Hematopoietic multipotent progenitor cell treated with erythropoietin and hydrocortisone succinate and interleukin-3 and kit ligand, for 8 days (in vitro differentiated cells): ENCODE results near the gene OLFML2A.

Experiments used
- DNase-seq: peaks from one replicate; pipeline ENCODE4 v3.0.0-alpha.2; 2015

Gene OLFML2A

DNA sequence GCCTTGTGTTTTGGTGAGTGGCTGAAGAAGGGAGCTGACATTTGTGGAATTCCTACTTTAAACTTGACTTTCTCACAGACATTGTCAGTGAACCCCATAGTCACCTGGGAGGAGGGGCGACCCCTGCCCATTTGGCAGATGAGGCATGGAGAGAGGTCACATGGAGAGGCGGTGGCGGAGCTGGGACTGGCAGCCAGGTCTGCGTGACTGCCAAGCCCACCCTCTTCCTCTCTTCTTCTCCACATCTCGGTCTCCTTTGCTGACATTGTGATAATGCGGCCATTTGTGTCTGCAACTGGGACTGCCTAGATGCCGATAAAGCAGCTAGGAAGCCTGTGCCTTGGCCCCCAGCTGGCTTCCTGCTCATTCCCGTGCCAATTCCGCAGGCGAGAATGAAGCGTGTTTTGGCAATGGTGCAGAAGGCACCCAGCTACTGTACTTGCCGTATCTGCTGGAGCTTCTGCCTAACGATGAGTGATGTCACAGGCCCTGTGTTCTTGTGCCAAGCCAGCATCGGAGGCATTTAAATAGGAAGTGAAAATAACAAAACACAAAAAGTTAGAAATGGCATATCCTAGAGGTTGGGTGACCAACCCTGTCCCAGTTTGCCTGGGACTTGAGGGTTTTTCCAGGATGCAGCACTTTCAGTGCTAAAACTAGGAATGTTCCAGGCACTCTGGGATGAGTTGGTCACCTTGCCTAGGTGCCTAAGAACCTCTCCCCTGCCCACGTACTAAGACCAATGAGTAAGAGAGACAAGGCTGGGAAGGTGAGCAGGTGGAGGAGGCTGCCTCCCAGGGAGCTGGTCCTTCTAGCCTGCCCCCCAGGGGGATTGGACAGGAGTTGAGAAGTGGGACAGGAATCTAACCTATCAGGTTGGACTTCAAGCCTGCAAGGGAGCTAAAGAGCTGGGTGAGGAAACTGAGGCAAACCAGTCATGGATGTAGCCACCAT, 23.6 kb downstream of the OLFML2A start:
- no peak for DNase-seq

DNA sequence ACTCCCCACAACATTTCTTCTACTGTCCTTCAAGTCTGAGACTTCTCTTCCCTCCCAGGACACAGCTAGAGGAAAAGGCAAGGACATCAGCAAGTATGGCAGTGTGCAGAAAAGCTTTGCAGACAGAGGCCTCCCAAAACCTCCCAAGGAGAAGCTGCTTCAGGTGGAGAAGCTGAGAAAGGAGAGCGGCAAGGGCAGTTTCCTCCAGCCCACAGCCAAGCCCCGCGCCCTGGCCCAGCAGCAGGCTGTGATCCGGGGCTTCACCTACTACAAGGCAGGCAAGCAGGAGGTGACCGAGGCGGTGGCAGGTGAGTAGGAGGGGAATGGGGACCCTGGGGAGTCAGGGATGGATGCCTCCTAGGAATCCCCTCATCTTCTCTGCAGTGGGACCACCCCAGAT, 24.4 kb downstream of the OLFML2A start:
- DNase-seq, result no peak

DNA sequence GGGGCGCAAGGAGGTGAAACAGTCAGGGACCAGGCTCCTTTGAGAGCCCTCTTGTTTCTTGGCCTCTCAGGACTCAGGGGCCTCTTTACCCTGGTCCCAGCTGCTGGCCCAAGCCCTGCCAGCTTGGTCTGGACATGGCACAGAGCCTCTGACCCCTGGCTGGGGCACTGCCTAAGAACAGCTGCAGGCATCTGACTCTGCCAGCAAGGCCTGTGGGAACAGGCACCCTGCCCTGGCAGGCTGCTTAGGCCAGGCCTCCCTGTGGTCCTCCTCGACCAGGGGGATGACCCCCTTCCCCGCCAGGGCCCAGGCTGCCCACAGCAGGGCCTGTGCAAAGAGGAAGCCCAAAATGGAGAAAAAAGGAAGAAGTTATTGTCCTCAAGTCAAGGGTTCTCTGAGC, 25.5 kb downstream of the OLFML2A start:
- no peak for DNase-seq

DNA sequence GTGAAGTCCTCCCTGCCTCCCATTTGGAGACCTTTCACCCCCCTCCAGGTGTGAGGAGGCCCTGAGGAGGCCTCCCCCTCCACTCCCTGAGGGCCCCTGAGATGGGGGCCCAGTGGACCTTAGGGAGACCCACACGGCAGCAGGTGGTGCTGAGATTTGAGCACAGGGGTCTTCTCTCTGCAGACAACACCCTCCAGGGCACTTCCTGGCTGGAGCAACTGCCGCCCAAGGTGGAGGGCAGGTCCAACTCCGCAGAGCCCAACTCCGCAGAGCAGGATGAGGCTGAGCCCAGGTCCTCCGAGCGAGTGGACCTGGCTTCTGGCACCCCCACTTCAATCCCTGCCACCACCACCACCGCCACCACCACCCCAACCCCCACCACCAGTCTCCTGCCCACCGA, 27.0 kb downstream of the OLFML2A start:
- no peak for DNase-seq

GRCh38 chr9:124805186-124805585, 28.3 kb downstream of the OLFML2A start:
- no peak for DNase-seq

- DNase-seq, result no peak
Measured at GRCh38 chr9:124808246-124808956, 31.5 kb downstream of the OLFML2A start.

GRCh38 chr9:124809211-124809610, 32.3 kb downstream of the OLFML2A start:
- no peak for DNase-seq

- no peak for DNase-seq
Measured at GRCh38 chr9:124809741-124810500, 33.0 kb downstream of the OLFML2A start.

DNA sequence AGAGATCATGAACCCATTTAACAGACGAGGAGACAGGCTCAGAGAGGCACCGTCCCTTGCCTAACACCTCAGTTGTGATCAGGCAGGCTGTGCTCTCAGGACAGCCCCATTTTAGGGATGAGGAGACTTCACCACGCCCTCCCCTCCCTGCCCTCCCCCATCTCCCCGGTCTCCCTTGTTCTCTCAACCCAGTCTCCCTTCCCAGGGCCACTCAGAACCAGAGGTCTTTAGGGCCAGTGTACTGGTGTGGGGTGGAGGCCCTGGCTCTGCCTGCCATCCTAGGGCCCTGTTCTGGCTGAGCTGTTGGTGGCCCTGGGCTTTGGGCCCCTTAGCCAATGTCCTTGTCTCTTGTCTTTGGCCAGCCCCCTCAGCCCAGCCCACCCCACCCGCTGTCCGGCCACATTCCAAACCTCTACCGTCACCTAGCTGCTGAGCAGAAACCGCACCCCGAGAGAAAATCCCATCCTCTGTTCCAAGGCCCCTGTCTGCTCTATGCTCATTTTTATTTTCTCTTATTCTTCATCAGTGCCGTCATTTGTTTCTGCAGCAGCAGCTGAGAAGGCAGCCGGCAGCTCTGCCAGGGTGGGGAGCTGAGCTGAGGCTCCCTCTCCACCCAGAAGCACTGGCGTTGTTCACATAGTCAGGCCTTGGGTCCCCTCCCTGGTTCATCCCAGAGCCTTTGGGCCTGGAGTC, 33.9 kb downstream of the OLFML2A start:
- DNase-seq, result no peak

GRCh38 chr9:124812441-124812876, 35.5 kb downstream of the OLFML2A start:
- DNase-seq, result no peak

GRCh38 chr9:124813041-124813440, 36.1 kb downstream of the OLFML2A start:
- DNase-seq, result no peak

DNA sequence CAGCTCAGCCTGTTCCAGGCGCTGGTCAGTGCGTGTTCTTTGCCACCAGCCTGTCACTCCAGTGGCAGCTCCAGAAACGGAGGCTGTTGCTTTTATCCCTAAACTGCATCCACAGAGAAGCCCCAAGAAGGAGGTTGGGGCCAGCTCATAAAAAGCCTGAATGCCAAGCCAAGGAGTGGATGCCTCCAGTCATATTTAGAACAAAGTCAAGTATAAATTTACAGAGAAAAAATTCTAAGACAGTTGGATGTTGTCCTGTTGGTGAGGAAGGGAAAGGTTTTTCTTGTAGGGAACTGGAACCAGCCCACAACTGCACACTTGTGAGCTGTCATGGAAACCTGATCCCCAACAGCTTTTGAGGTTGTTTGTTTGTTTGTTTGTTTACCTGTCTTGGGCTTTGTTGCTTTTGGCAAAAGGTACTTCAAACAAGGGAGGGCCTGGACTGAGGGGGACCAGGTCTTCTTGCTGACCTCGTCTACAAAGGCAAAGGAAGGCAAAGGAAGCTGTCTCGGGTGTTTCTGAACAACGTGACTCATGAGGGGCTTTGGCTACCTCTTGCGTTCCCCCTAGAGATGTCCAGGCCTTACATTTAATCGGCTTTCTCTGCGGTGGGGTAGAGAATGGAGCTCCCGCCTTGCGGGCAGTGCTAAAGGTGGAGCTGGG, 36.7 kb downstream of the OLFML2A start:
- no peak for DNase-seq

- DNase-seq, result no peak
Measured at GRCh38 chr9:124814164-124814535, 37.2 kb downstream of the OLFML2A start.

DNA sequence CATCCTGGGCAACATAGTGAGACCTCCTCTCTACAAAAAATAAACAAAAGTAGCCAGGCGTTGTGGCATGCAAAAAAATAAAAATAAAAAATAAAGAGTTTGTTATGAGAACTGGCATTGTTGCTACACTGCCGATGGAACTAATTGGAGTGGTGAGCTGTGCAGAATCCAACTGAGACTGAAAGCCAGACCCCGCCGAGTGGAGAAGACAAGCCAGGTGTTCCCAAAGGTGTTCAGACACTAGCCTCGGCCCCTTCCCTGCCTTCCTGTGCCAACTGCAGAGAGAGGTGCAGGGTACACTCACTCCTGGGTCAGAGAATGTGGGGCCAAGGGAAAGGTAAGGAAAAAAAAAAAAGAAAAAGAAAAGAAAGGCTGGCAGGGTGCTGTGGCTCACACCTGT, 38.7 kb downstream of the OLFML2A start:
- no peak for DNase-seq

GRCh38 chr9:124818431-124819281, 41.7 kb downstream of the OLFML2A start:
- peak; percentile 16 for DNase-seq

DNA sequence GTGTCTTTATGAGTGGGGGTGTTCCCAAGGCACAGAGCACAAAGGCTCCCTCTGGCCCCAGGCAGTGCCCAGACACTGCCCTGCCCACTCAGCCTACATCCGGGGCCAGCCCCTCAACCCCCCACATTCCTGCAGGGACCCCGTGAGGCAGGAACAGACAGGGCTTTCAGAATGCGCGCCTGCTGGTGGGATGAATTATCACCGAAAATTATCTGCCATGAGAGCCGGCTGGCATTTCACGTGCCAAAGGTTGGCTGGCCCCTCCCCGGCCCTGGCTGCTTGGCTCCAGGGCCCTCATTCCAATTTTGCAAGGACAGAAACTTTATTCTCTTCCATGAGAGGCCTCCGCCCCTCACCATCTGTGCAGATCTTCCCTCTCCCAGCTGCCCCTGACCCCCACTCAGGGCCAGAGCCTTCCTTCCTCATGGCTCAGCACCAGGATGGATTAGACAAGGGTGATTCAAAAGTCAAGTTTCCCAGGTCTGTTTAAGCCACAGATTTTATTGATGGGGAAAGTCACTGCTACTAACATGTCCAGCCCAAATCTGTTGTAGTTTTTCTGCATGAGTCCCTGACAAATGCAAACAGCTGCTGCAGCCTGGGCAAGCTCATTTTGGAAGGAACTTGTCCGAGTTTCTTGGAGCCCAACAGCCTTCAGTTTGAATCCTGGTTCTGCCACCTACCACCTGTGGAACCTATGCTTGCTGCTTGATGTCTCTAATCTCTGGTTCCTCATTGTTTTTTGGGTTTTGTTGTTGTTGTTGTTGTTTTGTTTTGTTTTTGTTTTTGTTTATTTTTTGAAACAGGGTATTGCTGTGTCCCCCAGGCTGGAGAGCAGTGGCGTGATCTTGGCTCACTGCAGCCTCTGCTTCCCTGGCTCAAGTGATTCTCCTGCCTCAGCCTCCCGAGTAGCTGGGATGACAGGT, 44.0 kb downstream of the OLFML2A start:
- DNase-seq, result no peak

- DNase-seq, result no peak
Measured at GRCh38 chr9:124828489-124829333, 51.8 kb downstream of the OLFML2A start.

GRCh38 chr9:124829334-124829669, 52.4 kb downstream of the OLFML2A start:
- no peak for DNase-seq

DNA sequence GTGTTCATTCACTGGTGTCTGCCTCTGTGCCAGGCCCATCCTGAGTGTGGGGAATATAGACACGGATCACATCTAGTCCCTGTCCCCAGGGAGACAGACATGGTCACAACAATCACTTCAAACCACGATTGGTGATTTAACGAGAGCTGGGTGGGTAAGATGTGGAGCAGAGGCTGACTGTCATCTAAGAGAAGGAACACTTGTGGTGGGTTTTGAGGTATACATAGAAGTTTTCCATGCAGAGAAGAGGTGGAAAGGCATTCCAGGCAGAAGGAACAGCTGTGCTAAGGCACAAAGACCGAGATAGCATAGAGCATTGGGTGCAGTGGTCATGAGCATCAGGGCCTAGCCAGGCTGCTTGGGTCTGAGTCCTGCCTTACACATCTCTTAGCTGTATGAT, 53.7 kb downstream of the OLFML2A start:
- no peak for DNase-seq
